A673 (cell line): Measurements from ENCODE around the gene EFNA3.

Source experiments
- EZH2 ChIP-seq: fragments of 200-600 bp; sonication (generic); IDR thresholded peaks from 2 replicates; pipeline ENCODE4 v1.6.1; 2017; ENCODE audit warnings: borderline replicate concordance, low read depth, mild to moderate bottlenecking, mixed read lengths, antibody characterized with exemption, low read length; ENCODE audit not compliant: poor library complexity, severe bottlenecking
- TF ChIP-seq, protein P1 (sequence below): fragments of 300-800, 200-600 bp; sonication (generic); conservative IDR thresholded peaks from 2 replicates; pipeline ENCODE4 v1.5.1; 2017; ENCODE audit warnings: low read depth, mild to moderate bottlenecking, antibody characterized with exemption, low read length, moderate library complexity, mixed read lengths

DNA sequence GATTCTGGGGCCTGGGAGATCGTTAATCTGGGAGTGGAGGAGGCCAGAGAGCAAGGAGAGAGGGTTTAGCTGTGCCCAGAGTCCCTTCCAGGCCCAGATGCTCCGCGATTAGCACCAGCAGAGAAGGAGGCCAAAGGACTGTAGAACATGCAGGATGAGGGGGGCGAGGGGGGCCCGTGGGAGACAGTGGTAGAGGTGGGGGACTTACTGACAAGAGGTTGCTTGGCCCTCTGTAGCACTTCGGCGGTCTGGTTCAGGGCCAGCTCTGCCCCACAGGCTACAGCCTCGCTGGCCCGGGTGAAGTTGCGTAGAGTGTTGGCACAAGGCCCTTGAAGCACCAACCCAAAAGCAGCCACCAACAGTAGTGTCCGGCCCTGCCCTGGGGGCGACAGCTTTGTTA, 45.8 kb upstream of the EFNA3 start:
- TF ChIP-seq, protein P1, sequence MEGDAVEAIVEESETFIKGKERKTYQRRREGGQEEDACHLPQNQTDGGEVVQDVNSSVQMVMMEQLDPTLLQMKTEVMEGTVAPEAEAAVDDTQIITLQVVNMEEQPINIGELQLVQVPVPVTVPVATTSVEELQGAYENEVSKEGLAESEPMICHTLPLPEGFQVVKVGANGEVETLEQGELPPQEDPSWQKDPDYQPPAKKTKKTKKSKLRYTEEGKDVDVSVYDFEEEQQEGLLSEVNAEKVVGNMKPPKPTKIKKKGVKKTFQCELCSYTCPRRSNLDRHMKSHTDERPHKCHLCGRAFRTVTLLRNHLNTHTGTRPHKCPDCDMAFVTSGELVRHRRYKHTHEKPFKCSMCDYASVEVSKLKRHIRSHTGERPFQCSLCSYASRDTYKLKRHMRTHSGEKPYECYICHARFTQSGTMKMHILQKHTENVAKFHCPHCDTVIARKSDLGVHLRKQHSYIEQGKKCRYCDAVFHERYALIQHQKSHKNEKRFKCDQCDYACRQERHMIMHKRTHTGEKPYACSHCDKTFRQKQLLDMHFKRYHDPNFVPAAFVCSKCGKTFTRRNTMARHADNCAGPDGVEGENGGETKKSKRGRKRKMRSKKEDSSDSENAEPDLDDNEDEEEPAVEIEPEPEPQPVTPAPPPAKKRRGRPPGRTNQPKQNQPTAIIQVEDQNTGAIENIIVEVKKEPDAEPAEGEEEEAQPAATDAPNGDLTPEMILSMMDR = no peak
- no peak for TF ChIP-seq EZH2
